SK-N-SH treated with all-trans-retinoic acid at 6 μM for 48 hours (cell line): Measurements from ENCODE around the gene EDNRB.

Experiments used
- ATAC-seq: fragments of 200-7000 bp; cut with Tn5 transposase; 3 replicates; pipeline ENCODE4 v1.9.1; 2020; ENCODE audit warnings: mild to moderate bottlenecking, moderate library complexity
- ARNTL ChIP-seq: fragments of 450-650 bp; formaldehyde crosslinking; IDR thresholded peaks from 2 replicates; pipeline ENCODE4 v1.5.0; 2020; ENCODE audit warnings: low read depth, mild to moderate bottlenecking, moderate library complexity, borderline replicate concordance
- BACH2 ChIP-seq: fragments of 250-450 bp; sonication (Bioruptor Pico); IDR thresholded peaks from 2 replicates; pipeline ENCODE4 v1.9.0; 2021; ENCODE audit warnings: mild to moderate bottlenecking, borderline replicate concordance
- CREB5 ChIP-seq: fragments of 250-450 bp; sonication (Bioruptor Pico); IDR thresholded peaks from 2 replicates; pipeline ENCODE4 v1.5.1; 2020; ENCODE audit warnings: low read depth, mild to moderate bottlenecking, moderate library complexity
- CSRNP3 ChIP-seq: fragments of 250-450 bp; sonication (Bioruptor Pico); IDR thresholded peaks from 2 replicates; pipeline ENCODE4 v1.5.1; 2021; ENCODE audit warnings: mild to moderate bottlenecking, moderate library complexity
- GLIS3 ChIP-seq: fragments of 250-450 bp; sonication (Bioruptor Pico); IDR thresholded peaks from 2 replicates; pipeline ENCODE4 v1.5.0; 2020; ENCODE audit warnings: mild to moderate bottlenecking, moderate library complexity
- OSR1 ChIP-seq: fragments of 250-450 bp; sonication (Bioruptor Pico); IDR thresholded peaks from 2 replicates; pipeline ENCODE4 v1.8.0; 2022; ENCODE audit warnings: moderate library complexity, mild to moderate bottlenecking, inconsistent platforms
- PATZ1 ChIP-seq: fragments of 250-450 bp; sonication (Bioruptor Pico); IDR thresholded peaks from 2 replicates; pipeline ENCODE4 v1.8.0; 2020; ENCODE audit warnings: mild to moderate bottlenecking, moderate library complexity, borderline replicate concordance
- POU6F1 ChIP-seq: fragments of 250-450 bp; sonication (Bioruptor Pico); IDR thresholded peaks from 2 replicates; pipeline ENCODE4 v1.8.0; 2021; ENCODE audit warnings: low read depth, mild to moderate bottlenecking, moderate library complexity, borderline replicate concordance
- PPARA ChIP-seq: fragments of 250-450 bp; sonication (Bioruptor Pico); IDR thresholded peaks from 2 replicates; pipeline ENCODE4 v1.5.0; 2020; ENCODE audit warnings: mild to moderate bottlenecking, borderline replicate concordance
- RARB ChIP-seq: fragments of 250-450 bp; sonication (Bioruptor Pico); IDR thresholded peaks from 2 replicates; pipeline ENCODE4 v1.8.0; 2021; ENCODE audit warnings: mild to moderate bottlenecking, moderate library complexity
- SNAI2 ChIP-seq: fragments of 250-450 bp; sonication (Bioruptor Pico); IDR thresholded peaks from 2 replicates; pipeline ENCODE4 v1.5.0; 2020; ENCODE audit warnings: mild to moderate bottlenecking, moderate library complexity
- TCF4 ChIP-seq: fragments of 250-450 bp; sonication (Bioruptor Pico); IDR thresholded peaks from 2 replicates; pipeline ENCODE4 v1.8.0; 2021; ENCODE audit warnings: mild to moderate bottlenecking, moderate library complexity, borderline replicate concordance
- TOX ChIP-seq: fragments of 250-450 bp; sonication (Bioruptor Pico); IDR thresholded peaks from 2 replicates; pipeline ENCODE4 v1.8.0; 2021; ENCODE audit warnings: mild to moderate bottlenecking, moderate library complexity, borderline replicate concordance
- TSHZ2 ChIP-seq: fragments of 250-450 bp; sonication (Bioruptor Pico); IDR thresholded peaks from 2 replicates; pipeline ENCODE4 v1.5.0; 2020; ENCODE audit warnings: mild to moderate bottlenecking, moderate library complexity
- ZC3H10 ChIP-seq: fragments of 250-450 bp; sonication (Bioruptor Pico); IDR thresholded peaks from 2 replicates; pipeline ENCODE4 v1.5.1; 2021; ENCODE audit warnings: mild to moderate bottlenecking, moderate library complexity
- ZFP3 ChIP-seq: fragments of 250-450 bp; sonication (Bioruptor Pico); IDR thresholded peaks from 2 replicates; pipeline ENCODE4 v1.5.0; 2020; ENCODE audit warnings: mild to moderate bottlenecking, moderate library complexity
- ZFP30 ChIP-seq: fragments of 450-650 bp; formaldehyde crosslinking; IDR thresholded peaks from 2 replicates; pipeline ENCODE4 v1.5.0; 2022; ENCODE audit warnings: mild to moderate bottlenecking, moderate library complexity
- ZNF70 ChIP-seq: fragments of 450-650 bp; formaldehyde crosslinking; IDR thresholded peaks from 2 replicates; pipeline ENCODE4 v1.5.0; 2020; ENCODE audit warnings: mild to moderate bottlenecking, moderate library complexity
- ZNF8 ChIP-seq: fragments of 450-650 bp; formaldehyde crosslinking; IDR thresholded peaks from 2 replicates; pipeline ENCODE4 v1.5.0; 2020; ENCODE audit warnings: mild to moderate bottlenecking, moderate library complexity

The EDNRB gene

GRCh38 chr13:77898097-77898496 is 20.5 kb downstream of the EDNRB start:
- TF ChIP-seq ZFP30 (no peak), POU6F1 (no peak), GLIS3 (CRISPR knock-in tag) (no peak), ZNF8 (CRISPR knock-in tag) (no peak), TOX (CRISPR knock-in tag) (no peak), ZNF70 (CRISPR knock-in tag) (no peak), TCF4 (no peak), ZFP3 (CRISPR knock-in tag) (no peak), OSR1 (CRISPR knock-in tag) (no peak)
- no peak for ATAC-seq

- ATAC-seq = no peak
- TF ChIP-seq ZC3H10 (no peak), RARB (no peak), ARNTL (CRISPR knock-in tag) (no peak), POU6F1 (no peak), ZNF8 (CRISPR knock-in tag) (no peak), TOX (CRISPR knock-in tag) (no peak), SNAI2 (CRISPR knock-in tag) (no peak), OSR1 (CRISPR knock-in tag) (no peak), PPARA (CRISPR knock-in tag) (no peak), TSHZ2 (no peak), CREB5 (no peak), CSRNP3 (CRISPR knock-in tag) (no peak), TCF4 (no peak), BACH2 (CRISPR knock-in tag) (no peak)
Observed at GRCh38 chr13:77896977-77897376, 21.7 kb downstream of the EDNRB start.

GRCh38 chr13:77896536-77896935 is 22.1 kb downstream of the EDNRB start:
- TF ChIP-seq ZNF8 (CRISPR knock-in tag) (no peak), GLIS3 (CRISPR knock-in tag) (no peak), ZFP30 (no peak), PATZ1 (no peak), ARNTL (CRISPR knock-in tag) (no peak), ZNF70 (CRISPR knock-in tag) (no peak), POU6F1 (no peak)
- no peak for ATAC-seq
